Measurements from ENCODE around the gene IFNW1. TPM values are rescaled to one million over a fixed set of nuclear protein-coding genes. Genes with fewer than 3 reads are reported as not detected.
"Not testable (repeated sequence)": the region's sequence is repeated elsewhere in the genome, so short reads cannot be mapped to it uniquely, and the experiment has no call there.

Gene IFNW1
- total RNA-seq (2014; rRNA removed; shearing (Covaris generic)) (not detected in 2 replicates), polyA plus RNA-seq (2016; fragmentation: Nextera tagmentation; extraction: Ambion mirVana) (not detected in 2 replicates)

DNA sequence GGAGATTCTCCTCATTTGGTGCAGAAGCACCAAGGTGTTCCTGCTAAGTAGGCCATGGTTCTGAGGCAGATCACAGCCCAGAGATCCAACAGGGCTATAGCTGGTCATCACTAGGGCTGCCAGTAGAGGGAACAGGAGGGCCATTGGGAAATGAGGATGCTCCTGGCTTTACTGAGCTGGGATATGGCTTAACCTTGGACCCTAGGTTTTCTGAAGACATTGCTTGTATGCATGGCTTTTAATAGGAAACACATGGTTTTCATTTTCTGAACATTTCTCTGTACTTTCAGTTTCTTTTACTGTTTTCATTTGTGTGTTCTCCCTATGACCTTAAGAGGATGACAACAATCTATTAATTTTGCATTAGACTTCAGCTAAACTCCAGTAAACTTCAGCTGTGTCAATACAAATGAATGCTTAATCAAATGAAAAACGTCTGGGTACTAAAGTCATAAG is at the start of gene IFNW1:
Gene IFNW1 (minus strand): TSS at position 406 of the 456 bp plus-strand sequence. CDS start 262 bp downstream, at position 144.
- no peak within 1 kb of the TSS for H3K4me3 ChIP-seq
- H3K27me3 ChIP-seq (replicated peaks; ENCODE audit: insufficient read depth), result peaks cover 2% of the 10 kb centered on the region; the same call in 1 of the 2 replicates
- DNase-seq, result peak; percentile 1
- in situ Hi-C loops (cut with MboI), result no loop called here
- no peaks in the 10 kb centered on the region for H3K9me2 ChIP-seq (ENCODE audit: insufficient read depth)
- H3K36me3 ChIP-seq (ENCODE audit: low read depth), result no peaks in the 10 kb centered on the region
- no peaks in the 10 kb centered on the region for H3K79me2 ChIP-seq (ENCODE audit: insufficient read depth)
- H2AFZ ChIP-seq, result no peak within 1 kb of the TSS
- WGBS, 2 experiments (ENCODE audit: low coverage in 1 of 2, low lambda C conversion rate in 2 of 2, missing lambda C conversion rate in 2 of 2), result 0% methylated on average over 1 of the region's 1 CpG
- no peak within 1 kb of the TSS for H3K4me2 ChIP-seq (ENCODE audit: unreplicated experiment)
- H3K27ac ChIP-seq, result no peak within 1 kb of the TSS
- H4K20me1 ChIP-seq (ENCODE audit: insufficient read depth), result no peaks in the 10 kb centered on the region
- H3F3A ChIP-seq (ENCODE audit: insufficient read depth), result no peaks in the 10 kb centered on the region
- TF ChIP-seq EZH2phosphoT487 (IDR thresholded peaks at IDR 0.05; ENCODE audit: insufficient read depth, low read depth) (no peak), EZH2 (IDR thresholded peaks at IDR 0.05; ENCODE audit: insufficient read depth, poor library complexity, severe bottlenecking) (no peak)
- H3K9me3 ChIP-seq (ENCODE audit: low read depth), result no peaks in the 10 kb centered on the region
- no peak within 1 kb of the TSS for H3K9ac ChIP-seq
- H3K4me1 ChIP-seq (ENCODE audit: insufficient read depth), result no peaks in the 10 kb centered on the region

DNA sequence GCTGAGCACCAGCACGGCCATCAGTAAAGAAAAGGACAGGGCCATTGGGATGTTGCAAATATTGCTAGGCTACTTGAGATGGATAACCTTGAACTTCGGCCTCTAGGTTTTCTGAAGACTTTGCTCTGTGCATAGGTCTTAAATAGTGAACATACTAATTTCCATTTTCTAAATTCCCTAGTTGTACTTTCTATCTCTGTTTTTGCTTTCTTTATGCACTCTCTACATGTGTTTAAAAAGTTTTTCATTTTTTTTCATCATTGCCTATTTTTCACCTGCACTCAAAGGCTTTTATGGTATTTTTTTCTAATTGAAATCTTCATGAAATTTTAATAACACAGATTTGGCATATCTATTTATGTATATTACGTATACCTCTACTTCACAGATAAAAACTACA is 45.9 kb upstream of the IFNW1 start, which contains the start of gene IFNA4:
Gene IFNA4 (minus strand): TSS at position 101 of the 400 bp plus-strand sequence. CDS start 56 bp downstream, at position 45.
- H3K9me3 ChIP-seq (ENCODE audit: low read depth); H3K36me3 ChIP-seq (ENCODE audit: low read depth); H3K79me2 ChIP-seq (ENCODE audit: insufficient read depth); H3K27ac ChIP-seq; H3K9ac ChIP-seq; DNase-seq; H3K4me2 ChIP-seq (ENCODE audit: unreplicated experiment); H3K4me1 ChIP-seq (ENCODE audit: insufficient read depth); H3K9me2 ChIP-seq (ENCODE audit: insufficient read depth); H3F3A ChIP-seq (ENCODE audit: insufficient read depth); H3K4me3 ChIP-seq; H2AFZ ChIP-seq; in situ Hi-C loops (cut with MboI); H4K20me1 ChIP-seq (ENCODE audit: insufficient read depth): not testable (repeated sequence)
- 41 to 44% methylated on average over 3 of the region's 3 CpGs for WGBS, 2 experiments (ENCODE audit: low coverage in 1 of 2, low lambda C conversion rate in 2 of 2, missing lambda C conversion rate in 2 of 2)
- H3K27me3 ChIP-seq (replicated peaks; ENCODE audit: insufficient read depth), result peaks cover 27% of the 10 kb centered on the region; the same call in 1 of the 2 replicates

DNA sequence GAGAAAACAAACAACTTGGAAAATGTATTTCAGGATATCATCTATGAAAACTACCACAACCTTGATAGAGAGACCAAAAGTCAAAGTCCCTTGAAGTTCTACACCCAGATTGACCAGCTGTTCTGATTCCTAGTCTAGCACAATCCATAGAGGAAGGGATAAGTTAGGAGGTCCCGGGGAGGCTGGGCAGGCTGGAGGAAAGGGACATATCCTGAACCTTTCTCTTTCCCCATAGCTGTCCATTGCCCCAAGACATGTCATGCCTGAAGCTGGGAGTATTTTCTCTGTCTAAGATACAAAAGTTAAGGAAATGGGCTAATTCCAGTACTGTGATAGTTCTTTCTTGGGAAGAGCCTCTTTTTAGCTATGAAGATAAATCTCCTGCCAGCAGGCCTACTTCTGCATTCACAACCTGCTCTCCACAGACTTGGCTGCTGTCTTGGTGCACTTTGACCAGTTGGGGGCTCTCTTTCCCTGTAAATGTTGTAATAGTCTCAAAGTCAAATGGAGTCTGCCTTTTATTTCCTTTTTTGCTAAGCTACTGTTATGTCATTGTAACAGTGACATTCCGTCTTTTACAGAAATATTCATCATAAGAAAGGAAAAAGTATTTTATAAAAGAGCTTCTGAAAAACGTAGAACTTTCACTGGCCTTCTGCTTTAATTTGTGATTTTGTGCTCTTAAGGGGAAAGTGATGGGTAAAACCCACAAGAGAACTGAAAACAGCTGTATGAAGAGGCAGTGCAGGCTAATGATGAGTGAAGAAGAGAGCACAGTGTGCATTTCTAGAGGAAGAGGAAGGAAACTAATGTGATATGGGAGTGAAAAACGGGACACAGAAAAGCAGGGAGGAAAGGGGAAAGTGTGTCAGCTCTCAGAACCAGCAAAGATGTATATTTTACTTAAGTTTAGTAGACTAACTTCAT is 41.4 kb upstream of the IFNW1 start:
- in situ Hi-C loops (cut with MboI); H3K79me2 ChIP-seq (ENCODE audit: insufficient read depth); H3K9me3 ChIP-seq (ENCODE audit: low read depth); H3K9me2 ChIP-seq (ENCODE audit: insufficient read depth); H3K36me3 ChIP-seq (ENCODE audit: low read depth); H3K4me1 ChIP-seq (ENCODE audit: insufficient read depth); H3K4me2 ChIP-seq (ENCODE audit: unreplicated experiment); H3K9ac ChIP-seq; H3K4me3 ChIP-seq; H3K27ac ChIP-seq; H4K20me1 ChIP-seq (ENCODE audit: insufficient read depth); H3F3A ChIP-seq (ENCODE audit: insufficient read depth): not testable (repeated sequence)
- Histone ChIP-seq H2AFZ (peak overlapping the region; percentile 45; the same call in 1 of the 2 replicates), H3K27me3 (replicated peaks; ENCODE audit: insufficient read depth) (peaks cover 12% of the 10 kb centered on the region; the same call in 1 of the 2 replicates)
- 17 to 23% methylated on average over 4 of the region's 4 CpGs for WGBS, 2 experiments (ENCODE audit: low coverage in 1 of 2, low lambda C conversion rate in 2 of 2, missing lambda C conversion rate in 2 of 2)
- DNase-seq, result peak; percentile 37

DNA sequence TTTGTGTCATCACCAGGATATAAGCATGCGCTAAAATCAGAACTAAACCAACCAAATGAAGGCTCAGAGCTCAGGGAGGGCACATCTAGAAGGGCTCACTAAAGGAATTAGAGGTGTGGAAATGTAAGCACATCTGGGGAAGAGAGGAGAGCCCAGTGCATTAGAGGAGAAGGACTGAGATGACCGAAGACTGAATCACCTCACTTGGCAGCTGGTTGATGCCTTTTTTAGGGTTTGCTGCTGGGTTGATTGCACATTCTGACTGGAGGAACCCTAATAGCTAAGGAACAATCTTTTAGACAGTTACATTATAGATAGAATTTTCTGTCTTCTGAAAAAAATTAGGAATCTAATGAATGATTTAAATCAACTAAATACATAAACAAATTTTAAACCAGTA is 33.0 kb upstream of the IFNW1 start:
- no peak overlapping the region for H3K27ac ChIP-seq
- H4K20me1 ChIP-seq (ENCODE audit: insufficient read depth), result no peaks in the 10 kb centered on the region
- no peaks in the 10 kb centered on the region for H3F3A ChIP-seq (ENCODE audit: insufficient read depth)
- H3K79me2 ChIP-seq (ENCODE audit: insufficient read depth), result no peaks in the 10 kb centered on the region
- H3K9me2 ChIP-seq (ENCODE audit: insufficient read depth), result no peaks in the 10 kb centered on the region; the same call in 1 of the 2 replicates
- no peak overlapping the region for H2AFZ ChIP-seq
- in situ Hi-C loops (cut with MboI), result no loop called here
- H3K36me3 ChIP-seq (ENCODE audit: low read depth), result no peaks in the 10 kb centered on the region
- no peak overlapping the region for H3K9ac ChIP-seq
- no peak overlapping the region for H3K4me2 ChIP-seq (ENCODE audit: unreplicated experiment)
- no peaks in the 10 kb centered on the region for H3K4me1 ChIP-seq (ENCODE audit: insufficient read depth)
- WGBS, 2 experiments (ENCODE audit: low coverage in 1 of 2, low lambda C conversion rate in 2 of 2, missing lambda C conversion rate in 2 of 2), result 42 to 43% methylated on average over 2 of the region's 2 CpGs
- TF ChIP-seq EZH2phosphoT487 (IDR thresholded peaks at IDR 0.05; ENCODE audit: insufficient read depth, low read depth), result no peak
- no peak overlapping the region for H3K4me3 ChIP-seq
- peak; percentile 20 for DNase-seq
- H3K27me3 ChIP-seq (replicated peaks; ENCODE audit: insufficient read depth), result peaks cover 20% of the 10 kb centered on the region; the same call in 1 of the 2 replicates
- H3K9me3 ChIP-seq (ENCODE audit: low read depth), result no peaks in the 10 kb centered on the region
